GM23338 (cell line): Measurements from ENCODE around the gene CUEDC1. TPM values are rescaled to one million over a fixed set of nuclear protein-coding genes. Genes with fewer than 3 reads are reported as not detected.

ENCODE experiments used
- ATAC-seq: fragments of 200-7000 bp; cut with Tn5 transposase; 3 replicates; pipeline ENCODE4 v1.9.1; 2020
- DNase-seq: peaks from one replicate; pipeline ENCODE4 v3.0.0-alpha.2; 2015; ENCODE audit warnings: low spot score
- H2AFZ ChIP-seq: fragments of 200-600 bp; sonication (generic); 2 replicates; pipeline ENCODE4 v1.8.0; 2016; ENCODE audit warnings: antibody characterized with exemption, mild to moderate bottlenecking, moderate library complexity
- H3F3A ChIP-seq: fragments of 200-600 bp; sonication (generic); replicated peaks from 2 replicates; pipeline ENCODE4 v1.8.0; 2017; ENCODE audit warnings: antibody characterized with exemption, mixed run types, low read depth
- H3K27ac ChIP-seq: fragments of 200-600 bp; sonication (generic); 2 replicates; pipeline ENCODE4 v1.6.1; 2016; ENCODE audit warnings: low read depth
- H3K27me3 ChIP-seq: fragments of 200-600 bp; sonication (generic); 2 replicates; pipeline ENCODE4 v1.8.0; 2016; ENCODE audit warnings: mild to moderate bottlenecking, mixed run types, moderate library complexity; ENCODE audit not compliant: insufficient read depth
- H3K36me3 ChIP-seq: fragments of 200-600 bp; sonication (generic); 2 replicates; pipeline ENCODE4 v1.8.0; 2016; ENCODE audit warnings: mild to moderate bottlenecking; ENCODE audit not compliant: insufficient read depth
- H3K4me1 ChIP-seq: fragments of 200-600 bp; sonication (generic); 2 replicates; pipeline ENCODE4 v1.8.0; 2016; ENCODE audit warnings: mild to moderate bottlenecking, moderate library complexity; ENCODE audit not compliant: insufficient read depth
- H3K4me2 ChIP-seq: fragments of 200-600 bp; sonication (generic); 2 replicates; pipeline ENCODE4 v1.7.1; 2017; ENCODE audit warnings: mixed run types
- H3K4me3 ChIP-seq: fragments of 200-600 bp; sonication (generic); 2 replicates; pipeline ENCODE4 v1.6.1; 2016; ENCODE audit warnings: mixed run types
- H3K79me2 ChIP-seq: fragments of 200-600 bp; sonication (generic); replicated peaks from 2 replicates; pipeline ENCODE4 v1.8.0; 2017; ENCODE audit warnings: mild to moderate bottlenecking; ENCODE audit not compliant: insufficient read depth
- H3K9me2 ChIP-seq: fragments of 200-600 bp; sonication (generic); 2 replicates; pipeline ENCODE4 v1.8.0; 2017; ENCODE audit not compliant: insufficient read depth
- H4K20me1 ChIP-seq: fragments of 200-600 bp; sonication (generic); replicated peaks from 2 replicates; pipeline ENCODE4 v1.8.0; 2017; ENCODE audit warnings: mild to moderate bottlenecking; ENCODE audit not compliant: insufficient read depth
- H3K27ac Mint-ChIP-seq: 2 replicates; pipeline ENCODE4 v1.8.0; 2020; ENCODE audit warnings: inconsistent platforms, mild to moderate bottlenecking, moderate library complexity, mixed read lengths
- H3K27me3 Mint-ChIP-seq: 3 replicates; pipeline ENCODE4 v1.8.0; 2022; ENCODE audit warnings: low read depth, mild to moderate bottlenecking, moderate library complexity, mixed read lengths, inconsistent platforms; ENCODE audit not compliant: insufficient read depth, poor library complexity
- H3K36me3 Mint-ChIP-seq: 3 replicates; pipeline ENCODE4 v1.8.0; 2021; ENCODE audit warnings: low read depth, mild to moderate bottlenecking, inconsistent platforms, moderate library complexity, mixed read lengths
- H3K4me1 Mint-ChIP-seq: 3 replicates; pipeline ENCODE4 v1.8.0; 2020; ENCODE audit warnings: mild to moderate bottlenecking, inconsistent platforms, mixed read lengths
- H3K4me3 Mint-ChIP-seq: 3 replicates; pipeline ENCODE4 v1.8.0; 2021; ENCODE audit warnings: moderate library complexity, mild to moderate bottlenecking, inconsistent platforms, mixed read lengths
- H3K9me3 Mint-ChIP-seq: 3 replicates; pipeline ENCODE4 v1.8.0; 2020; ENCODE audit warnings: moderate library complexity, mild to moderate bottlenecking, inconsistent platforms, mixed read lengths
- CREB1 ChIP-seq: fragments of 250-450 bp; sonication (Bioruptor Pico); IDR thresholded peaks from 2 replicates; pipeline ENCODE4 v1.5.0; 2020; ENCODE audit warnings: low read depth, mild to moderate bottlenecking, moderate library complexity
- CTCF ChIP-seq, 2 experiments: fragments of 200-600 bp in 1 of 2; sonication (generic) in 1 of 2; conservative IDR thresholded peaks; 2 replicates each; pipeline versions ENCODE4 v1.5.1 to v1.6.1; 2016 to 2017; ENCODE audit warnings: antibody characterized with exemption in 2 of 2, low read depth in 2 of 2, mild to moderate bottlenecking in 2 of 2, moderate library complexity in 1 of 2
- ETS1 ChIP-seq: IDR thresholded peaks from 2 replicates; pipeline ENCODE4 v1.6.1; 2016; ENCODE audit warnings: antibody characterized with exemption
- EZH2 ChIP-seq: fragments of 200-600 bp; sonication (generic); IDR thresholded peaks from one replicate; pipeline ENCODE4 v1.8.0; 2017; ENCODE audit warnings: antibody characterized with exemption, mild to moderate bottlenecking, low read depth; ENCODE audit not compliant: unreplicated experiment
- EZH2phosphoT487 ChIP-seq: fragments of 200-600 bp; sonication (generic); IDR thresholded peaks from one replicate; pipeline ENCODE4 v1.8.1; 2018; ENCODE audit warnings: antibody characterized with exemption; ENCODE audit not compliant: unreplicated experiment
- JUNB ChIP-seq: IDR thresholded peaks from one replicate; pipeline ENCODE4 v1.6.1; 2016; ENCODE audit warnings: antibody characterized with exemption; ENCODE audit not compliant: unreplicated experiment
- NANOG ChIP-seq: IDR thresholded peaks from 2 replicates; pipeline ENCODE4 v1.6.1; 2016; ENCODE audit warnings: antibody characterized with exemption, borderline replicate concordance
- POLR2AphosphoS5 ChIP-seq: IDR thresholded peaks from 2 replicates; pipeline ENCODE4 v1.6.1; 2016; ENCODE audit warnings: antibody characterized with exemption, low read depth
- STAT1 ChIP-seq: IDR thresholded peaks from one replicate; pipeline ENCODE4 v1.6.1; 2016; ENCODE audit warnings: antibody characterized with exemption; ENCODE audit not compliant: unreplicated experiment
- ZNF114 ChIP-seq: fragments of 250-450 bp; sonication (Bioruptor Pico); IDR thresholded peaks from 2 replicates; pipeline ENCODE4 v1.5.0; 2020; ENCODE audit warnings: mild to moderate bottlenecking, moderate library complexity
- ZNF331 ChIP-seq: fragments of 250-450 bp; sonication (Bioruptor Pico); IDR thresholded peaks from 2 replicates; pipeline ENCODE4 v1.5.0; 2020; ENCODE audit warnings: low read depth, mild to moderate bottlenecking, moderate library complexity
- ZNF462 ChIP-seq: fragments of 250-450 bp; sonication (Bioruptor Pico); IDR thresholded peaks from 2 replicates; pipeline ENCODE4 v1.5.0; 2020; ENCODE audit warnings: mild to moderate bottlenecking, moderate library complexity
- polyA plus RNA-seq: library from polyadenylated mRNA; unstranded; fragments of >200 nt; fragmentation: Nextera tagmentation; extraction: Ambion mirVana; gene quantifications from 2 replicates; pipeline ENCODE4 v1.2.1, GENCODE V29; 2016
- total RNA-seq: library from RNA; depleted of rRNA; stranded (reverse); fragments of >200 nt; shearing (Covaris generic); gene quantifications from 2 replicates; pipeline ENCODE4 v1.2.3, GENCODE V29; 2014
- TF ChIP-seq, protein P1 (sequence below): IDR thresholded peaks from one replicate; pipeline ENCODE4 v1.6.1; 2018; ENCODE audit warnings: antibody characterized with exemption; ENCODE audit not compliant: unreplicated experiment

The CUEDC1 gene
- total and polyA plus RNA-seq, 2 experiments from 2014 or later, result 3.0 to 7.7 TPM

GRCh38 chr17:57823469-57824401, 131.5 kb downstream of the CUEDC1 start:
- DNase-seq (no peak), ATAC-seq (no peak)
- no peak for TF ChIP-seq NANOG
- no peak for TF ChIP-seq ZNF114
- no peak for TF ChIP-seq EZH2
- TF ChIP-seq, protein P1, sequence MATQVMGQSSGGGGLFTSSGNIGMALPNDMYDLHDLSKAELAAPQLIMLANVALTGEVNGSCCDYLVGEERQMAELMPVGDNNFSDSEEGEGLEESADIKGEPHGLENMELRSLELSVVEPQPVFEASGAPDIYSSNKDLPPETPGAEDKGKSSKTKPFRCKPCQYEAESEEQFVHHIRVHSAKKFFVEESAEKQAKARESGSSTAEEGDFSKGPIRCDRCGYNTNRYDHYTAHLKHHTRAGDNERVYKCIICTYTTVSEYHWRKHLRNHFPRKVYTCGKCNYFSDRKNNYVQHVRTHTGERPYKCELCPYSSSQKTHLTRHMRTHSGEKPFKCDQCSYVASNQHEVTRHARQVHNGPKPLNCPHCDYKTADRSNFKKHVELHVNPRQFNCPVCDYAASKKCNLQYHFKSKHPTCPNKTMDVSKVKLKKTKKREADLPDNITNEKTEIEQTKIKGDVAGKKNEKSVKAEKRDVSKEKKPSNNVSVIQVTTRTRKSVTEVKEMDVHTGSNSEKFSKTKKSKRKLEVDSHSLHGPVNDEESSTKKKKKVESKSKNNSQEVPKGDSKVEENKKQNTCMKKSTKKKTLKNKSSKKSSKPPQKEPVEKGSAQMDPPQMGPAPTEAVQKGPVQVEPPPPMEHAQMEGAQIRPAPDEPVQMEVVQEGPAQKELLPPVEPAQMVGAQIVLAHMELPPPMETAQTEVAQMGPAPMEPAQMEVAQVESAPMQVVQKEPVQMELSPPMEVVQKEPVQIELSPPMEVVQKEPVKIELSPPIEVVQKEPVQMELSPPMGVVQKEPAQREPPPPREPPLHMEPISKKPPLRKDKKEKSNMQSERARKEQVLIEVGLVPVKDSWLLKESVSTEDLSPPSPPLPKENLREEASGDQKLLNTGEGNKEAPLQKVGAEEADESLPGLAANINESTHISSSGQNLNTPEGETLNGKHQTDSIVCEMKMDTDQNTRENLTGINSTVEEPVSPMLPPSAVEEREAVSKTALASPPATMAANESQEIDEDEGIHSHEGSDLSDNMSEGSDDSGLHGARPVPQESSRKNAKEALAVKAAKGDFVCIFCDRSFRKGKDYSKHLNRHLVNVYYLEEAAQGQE, result no peak
- no peak for TF ChIP-seq CTCF (conservative IDR thresholded peaks at IDR 0.05; ENCODE audit: low read depth in 2 of 2)
- TF ChIP-seq CREB1 (CRISPR knock-in tag), result no peak
- no peak for TF ChIP-seq JUNB
- TF ChIP-seq STAT1, result no peak
- TF ChIP-seq ZNF331 (CRISPR knock-in tag), result no peak
- no peak for TF ChIP-seq ZNF462
- TF ChIP-seq POLR2AphosphoS5, result no peak
- TF ChIP-seq ETS1, result no peak
- TF ChIP-seq EZH2phosphoT487, result no peak
- H3F3A ChIP-seq, result no peaks in the 10 kb centered on the region
- Mint-ChIP-seq H3K9me3 (no peaks in the 10 kb centered on the region), H3K4me1 (peaks cover 10% of the 10 kb centered on the region; the same call in 2 of the 3 replicates), H3K4me3 (no peak overlapping the region), H3K27me3 (peaks cover 2% of the 10 kb centered on the region), H3K36me3 (no peaks in the 10 kb centered on the region), H3K27ac (no peak overlapping the region)
- H3K79me2 ChIP-seq, result no peaks in the 10 kb centered on the region
- H3K4me3 ChIP-seq, result no peak overlapping the region
- no peaks in the 10 kb centered on the region for H4K20me1 ChIP-seq
- H3K9me2 ChIP-seq, result no peaks in the 10 kb centered on the region
- peak overlapping the region; percentile 21; the same call in 1 of the 2 replicates for H2AFZ ChIP-seq
- H3K27me3 ChIP-seq, result no peaks in the 10 kb centered on the region
- H3K36me3 ChIP-seq, result no peaks in the 10 kb centered on the region
- H3K4me2 ChIP-seq, result no peak overlapping the region
- no peaks in the 10 kb centered on the region for H3K4me1 ChIP-seq
- no peak overlapping the region for H3K27ac ChIP-seq
